DOHH2 (cell line): ENCODE data around the gene RAB26.
A peak's percentile ranks its signal among the peaks of the same experiment; 100 is the strongest.
"Not testable (repeated sequence)": the region's sequence is repeated elsewhere in the genome, so short reads cannot be mapped to it uniquely, and the experiment has no call there.

Source experiments
- H3F3A ChIP-seq: fragments of 200-600 bp; sonication (generic), shearing (Covaris generic); 2 replicates; pipeline ENCODE4 v1.6.0; 2016; ENCODE audit warnings: antibody characterized with exemption, mild to moderate bottlenecking; ENCODE audit not compliant: control insufficient read depth, insufficient read depth
- H3K27ac ChIP-seq: fragments of 200-600 bp; sonication (generic); 2 replicates; pipeline ENCODE4 v1.5.1; 2014; ENCODE audit warnings: low read depth, mild to moderate bottlenecking, low read length, moderate library complexity
- H3K27me3 ChIP-seq: fragments of 200-600 bp; sonication (generic); 2 replicates; pipeline ENCODE4 v1.6.1; 2014; ENCODE audit warnings: mild to moderate bottlenecking, low read length, mixed read lengths; ENCODE audit not compliant: control insufficient read depth
- H3K36me3 ChIP-seq: fragments of 200-600 bp; sonication (generic); 2 replicates; pipeline ENCODE4 v1.6.1; 2014; ENCODE audit warnings: mild to moderate bottlenecking, low read length, moderate library complexity, mixed read lengths; ENCODE audit not compliant: control insufficient read depth
- H3K4me1 ChIP-seq: fragments of 200-600 bp; sonication (generic); 2 replicates; pipeline ENCODE4 v1.6.1; 2014; ENCODE audit warnings: mild to moderate bottlenecking, low read length, mixed read lengths; ENCODE audit not compliant: control insufficient read depth
- H3K4me2 ChIP-seq: fragments of 200-600 bp; sonication (generic); 2 replicates; pipeline ENCODE4 v1.6.0; 2014; ENCODE audit warnings: mild to moderate bottlenecking, low read length, moderate library complexity
- H3K4me3 ChIP-seq: fragments of 200-600 bp; sonication (generic); 2 replicates; pipeline ENCODE4 v1.5.1; 2014; ENCODE audit warnings: mild to moderate bottlenecking, low read length, mixed read lengths
- H3K79me2 ChIP-seq: fragments of 200-600 bp; sonication (generic); 2 replicates; pipeline ENCODE4 v1.6.1; 2014; ENCODE audit warnings: mild to moderate bottlenecking, low read length, mixed read lengths; ENCODE audit not compliant: control insufficient read depth
- H3K9me2 ChIP-seq: fragments of 200-600 bp; sonication (generic); replicated peaks from 2 replicates; pipeline ENCODE4 v1.6.1; 2014; ENCODE audit warnings: mild to moderate bottlenecking, low read length, mixed read lengths; ENCODE audit not compliant: control insufficient read depth
- H3K9me3 ChIP-seq: fragments of 200-600 bp; sonication (generic); 2 replicates; pipeline ENCODE4 v1.6.1; 2014; ENCODE audit warnings: antibody characterized with exemption, low read length, mixed read lengths; ENCODE audit not compliant: control insufficient read depth, insufficient read depth
- H4K20me1 ChIP-seq: fragments of 200-600 bp; sonication (generic); 2 replicates; pipeline ENCODE4 v1.6.0; 2014; ENCODE audit warnings: low read depth, mild to moderate bottlenecking, antibody characterized with exemption, low read length, moderate library complexity; ENCODE audit not compliant: control insufficient read depth, insufficient read depth

The RAB26 gene

DNA sequence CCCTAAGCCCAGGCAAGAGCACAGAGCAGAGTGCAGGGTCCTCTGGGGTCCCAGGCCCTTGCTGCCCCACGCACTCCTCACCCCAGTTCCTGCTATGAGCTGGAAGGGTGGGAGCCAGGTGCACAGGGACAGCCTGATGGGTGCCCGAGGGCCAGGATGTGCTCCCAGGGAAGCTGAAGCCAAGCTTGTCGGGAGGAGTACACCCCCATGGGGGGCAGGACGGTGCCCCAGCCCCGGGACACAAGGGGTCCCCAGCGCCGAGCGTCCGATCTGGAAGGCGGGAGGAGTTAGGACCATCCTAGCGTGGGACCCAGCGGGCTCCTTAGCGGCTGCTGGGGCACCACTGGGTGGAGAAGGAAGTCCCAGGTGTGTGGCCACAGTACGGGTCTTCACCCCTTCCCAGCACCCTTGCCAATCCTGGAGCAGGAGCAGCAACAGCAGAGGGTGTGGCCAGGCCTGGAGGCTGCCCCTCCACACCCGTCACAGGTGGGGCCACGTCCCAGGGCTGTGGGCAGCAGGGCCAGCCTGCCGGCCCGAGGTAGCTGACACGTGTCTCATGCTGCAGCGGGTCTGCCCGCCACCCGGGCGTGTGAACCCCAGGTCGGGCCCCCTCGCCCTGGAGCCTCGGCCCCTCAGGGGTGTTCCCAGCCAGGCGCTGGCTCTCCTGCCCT, 24.6 kb upstream of the RAB26 start:
- H3K79me2 ChIP-seq: peaks cover 22% of the 10 kb centered on the region
- H3K27me3 ChIP-seq, H3K36me3 ChIP-seq, H3K9me3 ChIP-seq, H3K27ac ChIP-seq, H3K4me3 ChIP-seq, H3F3A ChIP-seq, H3K4me2 ChIP-seq, H4K20me1 ChIP-seq, H3K9me2 ChIP-seq: not testable (repeated sequence)
- H3K4me1 ChIP-seq: peaks cover 19% of the 10 kb centered on the region

DNA sequence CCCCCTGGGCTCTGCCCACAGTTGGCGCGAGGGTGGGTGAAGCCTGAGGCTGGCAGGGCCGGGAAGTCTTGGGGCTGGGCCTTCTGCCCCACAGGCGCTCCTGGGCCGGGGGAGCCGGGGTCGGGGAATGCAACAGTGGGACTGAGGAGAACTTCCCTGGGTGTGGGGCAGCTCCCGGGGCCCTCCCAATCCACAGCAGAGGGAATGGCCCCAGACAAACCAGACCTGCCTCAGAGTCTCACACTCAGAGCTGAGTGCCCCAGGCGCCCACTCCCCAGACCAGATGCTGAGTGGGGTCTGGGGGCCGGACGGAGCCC, 24.1 kb upstream of the RAB26 start:
- not testable (repeated sequence) for H4K20me1 ChIP-seq, H3K4me2 ChIP-seq, H3K27ac ChIP-seq, H3K9me2 ChIP-seq, H3K4me3 ChIP-seq, H3K27me3 ChIP-seq, H3K9me3 ChIP-seq, H3F3A ChIP-seq, H3K36me3 ChIP-seq
- Histone ChIP-seq H3K4me1 (peaks cover 24% of the 10 kb centered on the region), H3K79me2 (peaks cover 22% of the 10 kb centered on the region)

DNA sequence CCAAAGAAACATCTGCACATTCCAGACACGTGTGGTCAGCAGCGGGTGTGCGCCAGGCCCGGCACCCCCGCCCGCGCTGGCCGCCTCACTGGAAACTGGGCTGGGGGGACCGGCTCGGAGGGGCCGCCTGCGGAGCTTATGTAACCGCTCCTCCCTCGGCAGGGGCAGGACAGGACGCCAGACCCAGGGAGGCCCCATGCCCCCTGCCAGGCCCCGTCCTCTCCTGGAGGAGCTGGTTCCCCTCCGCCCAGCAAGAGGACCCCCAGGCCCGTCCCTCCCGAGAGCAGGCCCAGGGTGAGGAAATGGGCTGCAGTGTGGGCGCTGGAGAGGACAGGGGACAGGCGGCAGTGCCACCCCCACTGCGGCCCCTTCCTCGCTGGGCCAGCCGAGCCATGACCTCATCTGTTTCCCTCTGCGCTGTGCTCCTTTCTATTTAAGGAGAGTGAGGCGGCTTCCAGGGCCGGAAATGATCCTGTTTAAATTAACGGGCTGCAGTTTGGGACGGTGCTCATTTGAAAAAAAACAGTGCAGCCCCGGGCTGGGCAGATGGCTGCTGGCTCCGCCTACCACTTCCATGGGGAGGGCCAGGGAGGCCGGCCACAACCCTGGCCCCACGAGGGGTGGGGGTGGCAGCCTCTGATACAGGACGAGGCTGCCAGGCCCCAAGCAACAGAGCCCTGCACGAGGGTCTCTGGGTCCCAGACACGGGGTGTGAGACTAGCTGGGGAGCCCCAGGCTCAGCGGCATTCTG, 23.6 kb upstream of the RAB26 start:
- not testable (repeated sequence) for H3F3A ChIP-seq, H3K4me3 ChIP-seq, H3K27ac ChIP-seq

DNA sequence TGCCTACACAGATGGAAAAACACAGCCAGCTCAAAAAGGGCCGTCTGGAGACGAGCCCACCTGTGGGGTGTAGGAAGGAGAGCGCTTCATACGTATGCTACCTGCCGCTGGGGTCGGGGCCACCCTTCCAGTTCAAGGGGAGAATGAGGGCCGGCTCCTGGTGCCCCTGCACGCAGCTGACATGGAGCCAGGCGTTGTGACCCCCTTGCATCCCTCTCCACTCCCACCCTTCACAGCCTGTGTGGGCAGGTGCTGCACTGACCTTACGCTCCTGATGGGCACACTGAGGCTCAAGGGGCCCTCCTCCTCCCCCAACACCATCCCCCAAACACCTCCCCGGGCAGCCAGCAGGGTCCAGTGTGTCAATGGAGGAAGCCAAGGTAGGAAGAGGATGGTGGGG, 22.8 kb upstream of the RAB26 start:
- H3K9me3 ChIP-seq, H3K9me2 ChIP-seq, H3K36me3 ChIP-seq, H3F3A ChIP-seq, H4K20me1 ChIP-seq, H3K4me3 ChIP-seq, H3K27me3 ChIP-seq, H3K27ac ChIP-seq: not testable (repeated sequence)
- Histone ChIP-seq H3K79me2 (peaks cover 24% of the 10 kb centered on the region), H3K4me1 (peaks cover 29% of the 10 kb centered on the region), H3K4me2 (peak overlapping the region; percentile 19; the same call in 1 of the 2 replicates)

More for the DNA sequence above, 23.6 kb upstream of the RAB26 start:
- H3K79me2 ChIP-seq: peaks cover 23% of the 10 kb centered on the region
- not testable (repeated sequence) for H4K20me1 ChIP-seq, H3K36me3 ChIP-seq, H3K9me2 ChIP-seq, H3K9me3 ChIP-seq, H3K27me3 ChIP-seq
- H3K4me1 ChIP-seq: peaks cover 29% of the 10 kb centered on the region
- H3K4me2 ChIP-seq: peak overlapping the region; percentile 19; the same call in 1 of the 2 replicates

DNA sequence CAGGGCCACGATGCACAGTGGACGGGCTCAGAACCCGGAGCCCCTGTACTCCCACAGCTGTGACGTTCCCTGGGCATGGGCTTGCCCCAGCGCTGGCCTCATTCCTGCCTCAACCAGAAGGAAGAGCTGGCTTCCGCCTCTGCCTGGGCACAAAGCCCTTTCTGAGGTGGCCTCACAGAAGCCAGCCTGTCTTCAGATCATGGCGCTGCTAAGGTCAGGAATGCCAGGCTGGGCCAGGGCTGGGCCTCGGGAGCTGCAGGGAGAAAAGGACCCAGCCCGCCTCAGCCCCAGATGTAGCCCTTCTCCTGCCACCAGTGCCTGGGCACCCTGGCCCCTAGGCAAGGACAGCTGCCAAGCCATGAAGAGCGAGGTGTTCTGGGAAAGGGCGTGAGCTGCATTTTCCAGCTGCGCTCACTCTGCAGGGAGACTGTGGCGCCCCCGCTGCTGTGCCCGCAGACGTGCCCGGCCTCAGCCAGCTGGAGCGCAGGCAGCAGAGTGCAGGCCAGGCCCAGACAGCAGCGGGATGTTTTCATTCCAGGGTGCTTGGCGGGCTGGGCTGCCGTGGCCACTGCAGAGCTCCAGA, 22.2 kb upstream of the RAB26 start:
- not testable (repeated sequence) for H3K4me2 ChIP-seq, H3K9me3 ChIP-seq, H3K4me3 ChIP-seq, H3K9me2 ChIP-seq, H3F3A ChIP-seq, H3K27me3 ChIP-seq, H4K20me1 ChIP-seq, H3K27ac ChIP-seq, H3K36me3 ChIP-seq
- peaks cover 26% of the 10 kb centered on the region for H3K79me2 ChIP-seq
- peaks cover 29% of the 10 kb centered on the region for H3K4me1 ChIP-seq

DNA sequence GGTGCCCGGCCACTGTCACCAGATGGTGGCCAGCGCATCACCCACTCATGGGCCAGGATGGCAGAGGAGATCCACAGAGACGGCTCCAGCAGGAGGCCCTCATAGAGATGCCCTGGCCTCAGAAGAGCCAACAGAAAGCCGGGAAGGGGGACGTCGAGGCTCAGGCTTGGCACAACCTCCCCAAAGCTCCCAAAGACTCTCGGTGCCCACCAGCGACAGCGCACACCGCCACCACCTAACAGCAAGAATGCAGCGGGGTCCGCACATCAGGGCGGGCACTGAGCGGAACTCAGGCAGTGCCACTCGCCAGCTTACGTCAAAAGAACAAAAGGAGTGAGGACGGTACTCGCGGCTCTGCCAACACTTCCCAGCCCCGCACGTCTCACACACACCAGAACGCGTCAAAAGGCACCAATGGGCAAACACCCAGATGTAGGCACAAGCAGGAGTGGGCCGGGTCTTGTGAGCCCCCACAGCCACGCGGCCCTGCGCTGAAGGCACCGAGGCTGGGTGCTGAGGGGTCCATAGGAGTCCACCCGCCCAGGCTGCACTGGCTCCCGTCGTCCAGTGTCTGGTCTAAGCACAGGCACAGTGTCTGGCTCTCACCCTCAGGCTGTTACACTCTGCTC, 21.4 kb upstream of the RAB26 start:
- H3K27me3 ChIP-seq, H4K20me1 ChIP-seq, H3F3A ChIP-seq, H3K36me3 ChIP-seq, H3K4me3 ChIP-seq, H3K9me3 ChIP-seq, H3K9me2 ChIP-seq, H3K27ac ChIP-seq, H3K4me2 ChIP-seq: not testable (repeated sequence)
- H3K4me1 ChIP-seq: peaks cover 29% of the 10 kb centered on the region
- H3K79me2 ChIP-seq: peaks cover 29% of the 10 kb centered on the region

DNA sequence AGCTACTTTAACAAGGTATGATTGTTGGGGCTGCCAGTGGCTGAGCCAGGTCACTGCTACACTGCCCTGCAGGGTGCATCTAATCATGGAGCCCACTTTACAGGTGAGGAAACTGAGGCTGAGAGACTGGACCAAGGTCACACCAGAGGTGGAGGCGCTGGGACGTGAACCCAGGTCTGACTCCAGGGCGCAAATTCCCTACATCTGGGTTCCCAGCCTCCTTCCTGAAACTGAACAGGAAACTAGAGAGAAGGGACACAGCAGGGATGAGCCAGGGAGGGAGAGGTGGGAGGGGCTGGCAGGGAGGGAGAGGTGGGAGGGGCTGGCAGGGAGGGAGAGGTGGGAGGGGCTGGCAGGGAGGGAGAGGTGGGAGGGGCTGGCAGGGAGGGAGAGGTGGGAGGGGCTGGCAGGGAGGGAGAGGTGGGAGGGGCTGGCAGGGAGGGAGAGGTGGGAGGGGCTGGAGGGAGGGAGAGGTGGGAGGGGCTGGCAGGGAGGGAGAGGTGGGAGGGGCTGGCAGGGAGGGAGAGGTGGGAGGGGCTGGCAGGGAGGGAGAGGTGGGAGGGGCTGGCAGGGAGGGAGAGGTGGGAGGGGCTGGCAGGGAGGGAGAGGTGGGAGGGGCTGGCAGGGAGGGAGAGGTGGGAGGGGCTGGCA, 20.7 kb upstream of the RAB26 start:
- not testable (repeated sequence) for H3K27me3 ChIP-seq, H4K20me1 ChIP-seq, H3K27ac ChIP-seq, H3F3A ChIP-seq, H3K4me3 ChIP-seq, H3K9me2 ChIP-seq, H3K9me3 ChIP-seq, H3K36me3 ChIP-seq, H3K4me2 ChIP-seq
- peaks cover 29% of the 10 kb centered on the region for H3K79me2 ChIP-seq
- peaks cover 29% of the 10 kb centered on the region for H3K4me1 ChIP-seq
